Superior temporal gyrus (tissue), 1 donor: ENCODE data around the gene ANKRD36B.
"Not testable (repeated sequence)": the region's sequence is repeated elsewhere in the genome, so short reads cannot be mapped to it uniquely, and the experiment has no call there.

Source experiments
- DNase-seq: peaks from one replicate; pipeline ENCODE4 v3.0.0-alpha.2; 2016; ENCODE audit errors: extremely low spot score

The ANKRD36B gene

GRCh38 chr2:97589598-97590510 lies at the start of gene ANKRD36B:
ANKRD36B (minus strand) TSS chr2:97589877; CDS start chr2:97589685, 192 bp downstream.
- DNase-seq: peak; percentile 55

GRCh38 chr2:97626049-97626430 lies 36.4 kb upstream of the ANKRD36B start:
- DNase-seq: not testable (repeated sequence)

- not testable (repeated sequence) for DNase-seq
These were observed 35.8 kb upstream of the ANKRD36B start for GRCh38 chr2:97625354-97626048.

GRCh38 chr2:97622976-97623375 lies 33.3 kb upstream of the ANKRD36B start:
- not testable (repeated sequence) for DNase-seq

- DNase-seq: not testable (repeated sequence)
These were observed 30.8 kb upstream of the ANKRD36B start for GRCh38 chr2:97620492-97620891.

- DNase-seq: not testable (repeated sequence)
These were observed 29.5 kb upstream of the ANKRD36B start for GRCh38 chr2:97618939-97619827.

- no peak for DNase-seq
These were observed 28.2 kb upstream of the ANKRD36B start for GRCh38 chr2:97617911-97618310.

- not testable (repeated sequence) for DNase-seq
These were observed 26.1 kb upstream of the ANKRD36B start for GRCh38 chr2:97615746-97616145.

- DNase-seq: not testable (repeated sequence)
These were observed 22.2 kb upstream of the ANKRD36B start for GRCh38 chr2:97611895-97612294.

GRCh38 chr2:97608745-97609144 lies 19.1 kb upstream of the ANKRD36B start:
- not testable (repeated sequence) for DNase-seq

GRCh38 chr2:97605524-97606339 lies 16.1 kb upstream of the ANKRD36B start:
- peak; percentile 8 for DNase-seq

GRCh38 chr2:97605109-97605508 lies 15.4 kb upstream of the ANKRD36B start:
- DNase-seq: not testable (repeated sequence)

- not testable (repeated sequence) for DNase-seq
These were observed 11.9 kb upstream of the ANKRD36B start for GRCh38 chr2:97601537-97601936.

GRCh38 chr2:97596180-97596579 lies 6.5 kb upstream of the ANKRD36B start:
- not testable (repeated sequence) for DNase-seq

GRCh38 chr2:97593520-97593919 lies 3.8 kb upstream of the ANKRD36B start:
- not testable (repeated sequence) for DNase-seq

GRCh38 chr2:97590515-97591394 lies 1.1 kb upstream of the ANKRD36B start:
- peak; percentile 98 for DNase-seq

- not testable (repeated sequence) for DNase-seq
These were observed 450 bp downstream of the ANKRD36B start for GRCh38 chr2:97589257-97589597.

- not testable (repeated sequence) for DNase-seq
These were observed 24.0 kb downstream of the ANKRD36B start for GRCh38 chr2:97565674-97566073.

- DNase-seq: not testable (repeated sequence)
These were observed 37.3 kb downstream of the ANKRD36B start for GRCh38 chr2:97552406-97552805.

GRCh38 chr2:97550498-97550897 lies 39.2 kb downstream of the ANKRD36B start:
- not testable (repeated sequence) for DNase-seq
